ENCODE data around the gene PSMD5. TPM values are rescaled to one million over a fixed set of nuclear protein-coding genes. Genes with fewer than 3 reads are reported as not detected.

PSMD5 gene
- total RNA-seq, 3 donors from 2014 or later = 30.1 to 46.9 (median 32.3) TPM

- TF ChIP-seq, protein P1, sequence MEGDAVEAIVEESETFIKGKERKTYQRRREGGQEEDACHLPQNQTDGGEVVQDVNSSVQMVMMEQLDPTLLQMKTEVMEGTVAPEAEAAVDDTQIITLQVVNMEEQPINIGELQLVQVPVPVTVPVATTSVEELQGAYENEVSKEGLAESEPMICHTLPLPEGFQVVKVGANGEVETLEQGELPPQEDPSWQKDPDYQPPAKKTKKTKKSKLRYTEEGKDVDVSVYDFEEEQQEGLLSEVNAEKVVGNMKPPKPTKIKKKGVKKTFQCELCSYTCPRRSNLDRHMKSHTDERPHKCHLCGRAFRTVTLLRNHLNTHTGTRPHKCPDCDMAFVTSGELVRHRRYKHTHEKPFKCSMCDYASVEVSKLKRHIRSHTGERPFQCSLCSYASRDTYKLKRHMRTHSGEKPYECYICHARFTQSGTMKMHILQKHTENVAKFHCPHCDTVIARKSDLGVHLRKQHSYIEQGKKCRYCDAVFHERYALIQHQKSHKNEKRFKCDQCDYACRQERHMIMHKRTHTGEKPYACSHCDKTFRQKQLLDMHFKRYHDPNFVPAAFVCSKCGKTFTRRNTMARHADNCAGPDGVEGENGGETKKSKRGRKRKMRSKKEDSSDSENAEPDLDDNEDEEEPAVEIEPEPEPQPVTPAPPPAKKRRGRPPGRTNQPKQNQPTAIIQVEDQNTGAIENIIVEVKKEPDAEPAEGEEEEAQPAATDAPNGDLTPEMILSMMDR (IDR thresholded peaks at IDR 0.05) = no peak
- intact Hi-C loops (cut with DNase I, micrococcal nuclease) = loop anchor here (5.0 kb wide), 1 partner anchor 60 kb away; no protein-coding TSS in a partner anchor
- Histone ChIP-seq H3K4me1 (ENCODE audit: low read depth) (peaks cover 5% of the 10 kb centered on the region), H3K4me3 (peak within 1 kb of the TSS; percentile 50), H3K36me3 (ENCODE audit: low read depth) (no peaks in the 10 kb centered on the region), H3K9me3 (no peaks in the 10 kb centered on the region)
- ATAC-seq (peak; percentile 12), DNase-seq (peak in 2 of 3 donors; percentile 65 to 69)
Measured at GRCh38 chr9:120876842-120877240, 34.1 kb upstream of the PSMD5 start, which contains the start of gene PHF19. Gene PHF19, minus strand, starts transcription at chr9:120877188. Its CDS starts 2,447 bp downstream, at chr9:120874741.

GRCh38 chr9:120875954-120876841 lies 33.5 kb upstream of the PSMD5 start:
- ATAC-seq (peak; percentile 82), DNase-seq (peak; percentile 83 to 92 (median 90))
- H3K36me3 ChIP-seq (ENCODE audit: low read depth) = no peaks in the 10 kb centered on the region
- peaks cover 5% of the 10 kb centered on the region for H3K4me1 ChIP-seq (ENCODE audit: low read depth)
- H3K4me3 ChIP-seq = peak overlapping the region; percentile 50
- intact Hi-C loops (cut with DNase I, micrococcal nuclease) = loop anchor here (5.0 kb wide), 1 partner anchor 61 kb away; no protein-coding TSS in a partner anchor
- TF ChIP-seq, protein P1 (IDR thresholded peaks at IDR 0.05) = no peak
- H3K9me3 ChIP-seq = no peaks in the 10 kb centered on the region

DNA sequence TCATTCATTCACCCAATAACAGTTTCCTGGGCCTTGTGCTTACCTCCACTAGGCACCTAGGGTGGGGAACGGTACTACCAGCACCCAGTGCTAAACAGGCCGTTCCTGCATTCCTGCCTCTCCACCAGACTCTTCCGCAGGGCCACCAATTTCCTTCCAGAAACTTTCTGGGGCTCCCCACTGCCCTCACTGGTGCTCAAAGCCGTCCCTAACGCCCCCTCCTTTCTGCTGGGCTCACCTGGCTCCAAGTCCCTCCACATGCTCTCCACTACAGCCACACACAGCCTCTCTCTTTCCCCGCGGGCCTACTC lies 32.9 kb upstream of the PSMD5 start:
- DNase-seq (no peak), ATAC-seq (no peak)
- peaks cover 5% of the 10 kb centered on the region for H3K4me1 ChIP-seq (ENCODE audit: low read depth)
- intact Hi-C loops (cut with DNase I, micrococcal nuclease) = loop anchor here (5.0 kb wide), 1 partner anchor 62 kb away; no protein-coding TSS in a partner anchor
- TF ChIP-seq, protein P1 (IDR thresholded peaks at IDR 0.05) = no peak
- H3K36me3 ChIP-seq (ENCODE audit: low read depth) = no peaks in the 10 kb centered on the region
- H3K4me3 ChIP-seq = no peak overlapping the region
- no peaks in the 10 kb centered on the region for H3K9me3 ChIP-seq

DNA sequence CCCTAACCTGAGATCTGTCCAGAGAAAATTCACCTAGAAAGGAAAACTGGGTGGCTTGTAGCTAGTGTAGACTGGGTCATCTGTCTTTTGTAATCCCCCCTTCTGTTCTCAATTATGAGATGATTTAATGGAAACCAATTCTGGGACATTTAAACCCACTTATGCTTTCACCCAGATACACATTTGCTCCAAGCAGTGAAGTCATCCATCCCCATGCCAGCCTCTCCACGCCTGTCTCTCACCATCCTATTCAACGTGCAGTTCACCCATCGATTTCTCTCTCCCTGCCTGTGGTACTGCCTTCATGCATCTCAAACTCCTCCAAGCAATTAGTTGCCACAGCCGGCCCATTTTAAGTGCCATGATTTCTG lies 32.5 kb upstream of the PSMD5 start:
- no peaks in the 10 kb centered on the region for H3K9me3 ChIP-seq
- H3K4me1 ChIP-seq (ENCODE audit: low read depth) = peaks cover 5% of the 10 kb centered on the region
- ATAC-seq = no peak
- DNase-seq = no peak
- no peaks in the 10 kb centered on the region for H3K36me3 ChIP-seq (ENCODE audit: low read depth)
- intact Hi-C loops (cut with DNase I, micrococcal nuclease) = loop anchor here (5.0 kb wide), 1 partner anchor 62 kb away; no protein-coding TSS in a partner anchor
- H3K4me3 ChIP-seq = no peak overlapping the region
- TF ChIP-seq, protein P1 (IDR thresholded peaks at IDR 0.05) = no peak

- Histone ChIP-seq H3K9me3 (no peaks in the 10 kb centered on the region), H3K36me3 (ENCODE audit: low read depth) (no peaks in the 10 kb centered on the region), H3K4me1 (ENCODE audit: low read depth) (peaks cover 6% of the 10 kb centered on the region), H3K4me3 (no peak overlapping the region)
- TF ChIP-seq, protein P1 (IDR thresholded peaks at IDR 0.05) = no peak
- intact Hi-C loops (cut with DNase I, micrococcal nuclease) = loop anchor here (5.0 kb wide), 1 partner anchor 63 kb away; no protein-coding TSS in a partner anchor
- ATAC-seq (no peak), DNase-seq (no peak)
Measured at GRCh38 chr9:120874226-120875194, 31.8 kb upstream of the PSMD5 start.

All from mucosa of descending colon (tissue), 3 donors.